GM18517 (cell line): ENCODE measurements around the gene PTH1R.

Experiments
- ATAC-seq: cut with Tn5 transposase; IDR thresholded peaks from one replicate; pipeline ENCODE4 v1.9.1; 2021; ENCODE audit warnings: mild to moderate bottlenecking, moderate library complexity; ENCODE audit not compliant: unreplicated experiment

The PTH1R gene

GRCh38 chr3:46863261-46863782 is 14.2 kb upstream of the PTH1R start, which contains the start of gene MYL3:
TSS of gene MYL3 (minus strand) at chr3:46863444. CDS start at chr3:46863390, 54 bp downstream.
- no peak for ATAC-seq

GRCh38 chr3:46864061-46864881 is 13.2 kb upstream of the PTH1R start:
- no peak for ATAC-seq

GRCh38 chr3:46865031-46865507 is 12.5 kb upstream of the PTH1R start:
- no peak for ATAC-seq

GRCh38 chr3:46865546-46865945 is 12.0 kb upstream of the PTH1R start:
- no peak for ATAC-seq

- no peak for ATAC-seq
These were observed 11.4 kb upstream of the PTH1R start for GRCh38 chr3:46866032-46866595.

GRCh38 chr3:46866720-46867549 is 10.6 kb upstream of the PTH1R start:
- ATAC-seq = no peak

- ATAC-seq = no peak
These were observed 10.0 kb upstream of the PTH1R start for GRCh38 chr3:46867550-46867898.

GRCh38 chr3:46868287-46868686 is 9.2 kb upstream of the PTH1R start:
- no peak for ATAC-seq

GRCh38 chr3:46868948-46869347 is 8.6 kb upstream of the PTH1R start:
- ATAC-seq = no peak

- no peak for ATAC-seq
These were observed 8.1 kb upstream of the PTH1R start for GRCh38 chr3:46869440-46869839.

- ATAC-seq = no peak
These were observed 6.9 kb upstream of the PTH1R start for GRCh38 chr3:46870651-46871050.

- ATAC-seq = no peak
These were observed 6.3 kb upstream of the PTH1R start for GRCh38 chr3:46871222-46871621.

GRCh38 chr3:46873521-46873920 is 4.0 kb upstream of the PTH1R start:
- no peak for ATAC-seq

GRCh38 chr3:46874430-46874829 is 3.1 kb upstream of the PTH1R start:
- ATAC-seq = no peak

GRCh38 chr3:46875560-46875959 is 2.0 kb upstream of the PTH1R start:
- ATAC-seq = no peak

GRCh38 chr3:46876313-46877300 is 914 bp upstream of the PTH1R start:
- no peak for ATAC-seq

- no peak for ATAC-seq
These were observed 1.4 kb downstream of the PTH1R start for GRCh38 chr3:46878781-46879436.

- ATAC-seq = no peak
These were observed 3.5 kb downstream of the PTH1R start for GRCh38 chr3:46880884-46881595.
